Activated T-cell treated with anti-CD3 and anti-CD28 coated beads, Interleukin-2, amount 50 U/mL, for 48 hours (primary cell): ENCODE measurements around the gene STK32B.
A peak's percentile ranks its signal among the peaks of the same experiment; 100 is the strongest.

Experiments
- DNase-seq, 2 experiments: peaks; one replicate each; pipeline ENCODE4 v3.0.0-alpha.2; 2020

STK32B gene

GRCh38 chr4:5458676-5459075 is 407.4 kb downstream of the STK32B start:
- DNase-seq, result no peak

GRCh38 chr4:5459236-5459635 is 408.0 kb downstream of the STK32B start:
- DNase-seq, result no peak

- DNase-seq, result peak in 1 of 2 experiments; percentile 25
Observed at GRCh38 chr4:5460106-5460801, 409.0 kb downstream of the STK32B start.

GRCh38 chr4:5461477-5461876 is 410.2 kb downstream of the STK32B start:
- DNase-seq, result no peak

GRCh38 chr4:5462254-5462835 is 411.1 kb downstream of the STK32B start:
- DNase-seq, result no peak

GRCh38 chr4:5462896-5463295 is 411.6 kb downstream of the STK32B start:
- no peak for DNase-seq

GRCh38 chr4:5463361-5463760 is 412.1 kb downstream of the STK32B start:
- DNase-seq, result no peak

- DNase-seq, result no peak
Observed at GRCh38 chr4:5463936-5464650, 412.8 kb downstream of the STK32B start.

GRCh38 chr4:5465529-5465928 is 414.2 kb downstream of the STK32B start:
- DNase-seq, result no peak

GRCh38 chr4:5465956-5466355 is 414.7 kb downstream of the STK32B start:
- no peak for DNase-seq

- no peak for DNase-seq
Observed at GRCh38 chr4:5467111-5467510, 415.8 kb downstream of the STK32B start.

GRCh38 chr4:5469151-5469775 is 418.0 kb downstream of the STK32B start:
- no peak for DNase-seq

- DNase-seq, result no peak
Observed at GRCh38 chr4:5469861-5470260, 418.6 kb downstream of the STK32B start.

GRCh38 chr4:5470318-5471198 is 419.3 kb downstream of the STK32B start:
- DNase-seq, result no peak

GRCh38 chr4:5471206-5471605 is 419.9 kb downstream of the STK32B start:
- DNase-seq, result no peak

- no peak for DNase-seq
Observed at GRCh38 chr4:5471691-5472090, 420.4 kb downstream of the STK32B start.

- no peak for DNase-seq
Observed at GRCh38 chr4:5472160-5472591, 420.9 kb downstream of the STK32B start.

- DNase-seq, result no peak
Observed at GRCh38 chr4:5473125-5473524, 421.8 kb downstream of the STK32B start.

- DNase-seq, result no peak
Observed at GRCh38 chr4:5474756-5475155, 423.5 kb downstream of the STK32B start.

GRCh38 chr4:5477613-5478012 is 426.3 kb downstream of the STK32B start:
- no peak for DNase-seq

GRCh38 chr4:5478169-5478568 is 426.9 kb downstream of the STK32B start:
- DNase-seq, result no peak

- no peak for DNase-seq
Observed at GRCh38 chr4:5478697-5479096, 427.4 kb downstream of the STK32B start.
